KBM-7 (cell line): ENCODE data around the gene AARSD1.
"Not testable (repeated sequence)": the region's sequence is repeated elsewhere in the genome, so short reads cannot be mapped to it uniquely, and the experiment has no call there.

Experiments used
- DNase-seq: peaks from one replicate; pipeline ENCODE4 v3.0.0-alpha.2; 2015
- in situ Hi-C: fragments of 300-500 bp; cut with MboI; formaldehyde crosslinking; loops from 2 replicates; pipeline ENCODE4 v1.14.3; 2020; ENCODE audit warnings: low sequenced_read_pairs, low pct_unique_long_range_greater_than_20kb, mixed read lengths

Gene AARSD1

GRCh38 chr17:42989141-42989540, 24.9 kb upstream of the AARSD1 start:
- in situ Hi-C loops = no loop called here
- DNase-seq = no peak

GRCh38 chr17:42985225-42985624, 21.0 kb upstream of the AARSD1 start:
- in situ Hi-C loops = no loop called here
- peak; percentile 84 for DNase-seq

GRCh38 chr17:42982266-42982665, 18.0 kb upstream of the AARSD1 start:
- in situ Hi-C loops = no loop called here
- no peak for DNase-seq

- in situ Hi-C loops = no loop called here
- DNase-seq = peak; percentile 33
These were observed 16.6 kb upstream of the AARSD1 start for GRCh38 chr17:42980766-42981397.

- in situ Hi-C loops = no loop called here
- DNase-seq = peak; percentile 90
These were observed 16.1 kb upstream of the AARSD1 start, which contains the start of gene RUNDC1 for GRCh38 chr17:42980274-42980765. RUNDC1 (plus strand) TSS chr17:42980565; CDS start chr17:42980577, 12 bp downstream.

- in situ Hi-C loops = no loop called here
- no peak for DNase-seq
These were observed 15.4 kb upstream of the AARSD1 start, which contains the start of gene PTGES3L for GRCh38 chr17:42979511-42980273. PTGES3L (minus strand) TSS chr17:42980080; CDS start chr17:42980053, 27 bp downstream.

- in situ Hi-C loops, DNase-seq: not testable (repeated sequence)
These were observed 11.4 kb upstream of the AARSD1 start for GRCh38 chr17:42975701-42976100.

- in situ Hi-C loops = no loop called here
- no peak for DNase-seq
These were observed 11.0 kb upstream of the AARSD1 start for GRCh38 chr17:42975265-42975664.

GRCh38 chr17:42973323-42973722, 9.1 kb upstream of the AARSD1 start:
- in situ Hi-C loops, DNase-seq: not testable (repeated sequence)

- in situ Hi-C loops = no loop called here
- DNase-seq = no peak
These were observed 7.3 kb upstream of the AARSD1 start for GRCh38 chr17:42971589-42971988.

- in situ Hi-C loops = no loop called here
- peak; percentile 38 for DNase-seq
These were observed 4.8 kb upstream of the AARSD1 start for GRCh38 chr17:42969001-42969581.

GRCh38 chr17:42967925-42968324, 3.7 kb upstream of the AARSD1 start:
- in situ Hi-C loops = no loop called here
- DNase-seq = no peak

- in situ Hi-C loops = loop anchor here (10.0 kb wide), 1 partner anchor 61 kb away; no protein-coding TSS in a partner anchor
- no peak for DNase-seq
These were observed 10.6 kb downstream of the AARSD1 start for GRCh38 chr17:42953669-42954068.

- no peak for DNase-seq
- in situ Hi-C loops = loop anchor here (10.0 kb wide), 1 partner anchor 65 kb away; no protein-coding TSS in a partner anchor
These were observed 14.0 kb downstream of the AARSD1 start for GRCh38 chr17:42950044-42950783.

GRCh38 chr17:42946812-42947211, 17.4 kb downstream of the AARSD1 start:
- DNase-seq = no peak
- in situ Hi-C loops = loop anchor here (25.0 kb wide), 2 partner anchors 110 to 360 kb away; partner anchors contain the start of genes AOC2, PSMC3IP and PSME3

GRCh38 chr17:42944211-42944610, 20.0 kb downstream of the AARSD1 start:
- in situ Hi-C loops = loop anchor here (25.0 kb wide), 2 partner anchors 107 to 357 kb away; partner anchors contain the start of genes AOC2, PSMC3IP and PSME3
- DNase-seq = no peak

GRCh38 chr17:42937712-42938596, 26.3 kb downstream of the AARSD1 start:
- peak; percentile 74 for DNase-seq
- in situ Hi-C loops = loop anchor here (25.0 kb wide), 2 partner anchors 101 to 351 kb away; partner anchors contain the start of genes AOC2, PSMC3IP and PSME3

- DNase-seq = no peak
- in situ Hi-C loops = loop anchor here (25.0 kb wide), 2 partner anchors 92 to 342 kb away; partner anchors contain the start of genes AOC2, PSMC3IP and PSME3
These were observed 34.8 kb downstream of the AARSD1 start for GRCh38 chr17:42929497-42929844.
